GM12864 (cell line): ENCODE data around the gene ULK3.

ENCODE experiments used
- DNase-seq: peaks from one replicate; pipeline ENCODE4 v3.0.0-alpha.2; 2011; ENCODE audit warnings: low read depth
- H3K4me3 ChIP-seq: 2 replicates; pipeline ENCODE4 v1.5.1; 2011; ENCODE audit warnings: mild to moderate bottlenecking, low read depth, low read length, control low read depth
- TF ChIP-seq, protein P1 (sequence below): IDR thresholded peaks from 2 replicates; pipeline ENCODE4 v1.5.1; 2011; ENCODE audit warnings: low read depth, mild to moderate bottlenecking, moderate library complexity, low read length, control low read depth, inconsistent platforms; ENCODE audit errors: missing control alignments

ULK3 gene

DNA sequence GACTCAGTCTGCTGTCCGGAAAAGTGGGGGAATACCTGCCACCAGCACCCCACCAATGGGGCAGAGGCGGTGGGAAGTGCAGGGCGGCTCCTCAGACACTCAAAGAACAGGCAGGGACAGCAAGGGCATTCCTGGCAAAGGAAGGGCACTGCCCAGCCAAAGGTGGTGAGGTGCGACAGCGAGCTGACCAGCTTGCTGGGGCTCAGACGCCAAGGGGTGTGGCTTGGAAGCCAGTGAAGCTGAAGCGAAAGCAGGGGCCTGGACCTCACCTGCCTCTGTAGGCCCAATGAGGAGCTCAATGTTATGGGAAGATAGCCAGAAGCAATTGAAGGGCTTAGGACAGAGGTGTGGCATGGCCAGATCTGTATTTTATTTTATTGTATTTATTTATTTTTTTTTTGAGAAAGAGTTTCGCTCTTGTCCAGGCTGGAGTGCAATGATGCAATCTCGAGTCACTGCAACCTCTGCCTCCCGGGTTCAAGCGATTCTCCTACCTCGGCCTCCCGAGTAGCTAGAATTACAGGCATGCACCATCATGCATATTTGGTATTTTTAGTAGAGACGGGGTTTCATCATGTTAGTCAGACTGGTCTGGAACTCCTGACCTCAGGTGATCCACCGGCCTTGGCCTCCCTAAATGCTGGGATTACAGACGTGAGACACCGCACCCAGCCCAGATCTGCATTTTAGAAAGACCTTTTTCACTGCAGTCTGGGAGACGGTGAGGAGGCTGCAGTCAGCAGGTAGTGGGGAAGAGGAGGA lies 34.7 kb downstream of the ULK3 start:
- no peak for DNase-seq
- H3K4me3 ChIP-seq: no peak overlapping the region
- TF ChIP-seq, protein P1, sequence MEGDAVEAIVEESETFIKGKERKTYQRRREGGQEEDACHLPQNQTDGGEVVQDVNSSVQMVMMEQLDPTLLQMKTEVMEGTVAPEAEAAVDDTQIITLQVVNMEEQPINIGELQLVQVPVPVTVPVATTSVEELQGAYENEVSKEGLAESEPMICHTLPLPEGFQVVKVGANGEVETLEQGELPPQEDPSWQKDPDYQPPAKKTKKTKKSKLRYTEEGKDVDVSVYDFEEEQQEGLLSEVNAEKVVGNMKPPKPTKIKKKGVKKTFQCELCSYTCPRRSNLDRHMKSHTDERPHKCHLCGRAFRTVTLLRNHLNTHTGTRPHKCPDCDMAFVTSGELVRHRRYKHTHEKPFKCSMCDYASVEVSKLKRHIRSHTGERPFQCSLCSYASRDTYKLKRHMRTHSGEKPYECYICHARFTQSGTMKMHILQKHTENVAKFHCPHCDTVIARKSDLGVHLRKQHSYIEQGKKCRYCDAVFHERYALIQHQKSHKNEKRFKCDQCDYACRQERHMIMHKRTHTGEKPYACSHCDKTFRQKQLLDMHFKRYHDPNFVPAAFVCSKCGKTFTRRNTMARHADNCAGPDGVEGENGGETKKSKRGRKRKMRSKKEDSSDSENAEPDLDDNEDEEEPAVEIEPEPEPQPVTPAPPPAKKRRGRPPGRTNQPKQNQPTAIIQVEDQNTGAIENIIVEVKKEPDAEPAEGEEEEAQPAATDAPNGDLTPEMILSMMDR: no peak

DNA sequence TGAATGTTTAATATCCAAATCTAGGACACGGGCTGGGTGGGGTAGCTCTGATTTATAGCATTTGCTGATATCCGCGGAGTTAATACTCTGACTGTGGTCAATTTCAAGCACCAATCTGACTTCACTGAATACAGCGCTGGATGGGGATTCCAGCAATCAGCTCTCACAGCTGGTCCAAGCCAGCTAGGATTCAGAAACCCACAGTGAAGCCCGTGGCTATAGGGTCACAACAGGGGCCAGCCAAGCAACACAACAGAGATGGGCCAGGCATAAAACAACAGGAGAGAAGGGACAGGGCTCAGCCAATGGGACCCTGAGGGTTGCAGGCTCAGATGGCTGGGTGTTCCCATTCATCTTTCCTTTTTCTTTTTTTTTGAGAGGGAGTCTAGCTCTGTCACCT lies 35.7 kb downstream of the ULK3 start:
- DNase-seq: no peak
- H3K4me3 ChIP-seq: no peak overlapping the region
- TF ChIP-seq, protein P1: no peak

DNA sequence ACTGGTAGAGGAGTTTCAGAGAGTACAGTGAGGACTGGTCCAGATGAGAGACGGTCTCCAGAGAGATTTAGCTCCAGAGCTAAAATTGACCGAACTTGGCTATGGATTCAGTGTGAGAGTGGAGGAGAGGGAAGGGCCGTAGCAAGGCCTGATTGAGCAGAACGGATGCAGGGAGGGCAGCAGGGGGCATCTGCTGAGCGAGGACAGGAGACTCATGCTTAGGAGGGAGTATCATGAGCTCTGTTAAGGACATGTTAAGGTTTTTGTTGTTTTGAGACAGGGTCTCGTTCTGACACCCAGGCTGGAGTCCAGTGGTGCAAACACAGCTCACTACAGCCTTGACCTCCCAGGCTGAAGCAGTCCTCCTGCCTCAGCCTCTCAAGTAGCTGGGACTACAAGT lies 38.0 kb downstream of the ULK3 start:
- no peak overlapping the region for H3K4me3 ChIP-seq
- DNase-seq: no peak
- TF ChIP-seq, protein P1: no peak

DNA sequence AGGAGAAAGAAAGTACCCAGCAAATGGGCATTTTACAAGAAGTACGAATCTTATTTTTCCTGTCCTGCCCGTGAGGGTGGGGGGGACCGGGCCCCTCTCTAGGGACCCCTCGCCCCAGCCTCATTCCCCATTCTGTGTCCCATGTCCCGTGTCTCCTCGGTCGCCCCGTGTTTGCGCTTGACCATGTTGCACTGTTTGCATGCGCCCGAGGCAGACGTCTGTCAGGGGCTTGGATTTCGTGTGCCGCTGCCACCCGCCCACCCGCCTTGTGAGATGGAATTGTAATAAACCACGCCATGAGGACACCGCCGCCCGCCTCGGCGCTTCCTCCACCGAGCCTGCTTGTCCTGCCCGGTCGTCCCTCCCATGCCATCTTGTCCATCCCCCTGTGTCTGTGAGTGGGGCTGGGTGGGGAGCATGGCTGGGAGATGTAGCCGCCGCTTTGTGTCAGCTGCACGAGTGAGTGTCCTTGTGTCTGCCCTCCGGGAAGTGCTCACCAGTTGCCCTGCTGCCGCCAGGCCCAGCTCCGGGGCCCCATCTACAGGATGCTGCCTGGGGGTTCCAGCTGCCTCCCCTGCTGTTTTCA lies 40.0 kb downstream of the ULK3 start:
- TF ChIP-seq, protein P1: no peak
- no peak overlapping the region for H3K4me3 ChIP-seq
- DNase-seq: no peak

DNA sequence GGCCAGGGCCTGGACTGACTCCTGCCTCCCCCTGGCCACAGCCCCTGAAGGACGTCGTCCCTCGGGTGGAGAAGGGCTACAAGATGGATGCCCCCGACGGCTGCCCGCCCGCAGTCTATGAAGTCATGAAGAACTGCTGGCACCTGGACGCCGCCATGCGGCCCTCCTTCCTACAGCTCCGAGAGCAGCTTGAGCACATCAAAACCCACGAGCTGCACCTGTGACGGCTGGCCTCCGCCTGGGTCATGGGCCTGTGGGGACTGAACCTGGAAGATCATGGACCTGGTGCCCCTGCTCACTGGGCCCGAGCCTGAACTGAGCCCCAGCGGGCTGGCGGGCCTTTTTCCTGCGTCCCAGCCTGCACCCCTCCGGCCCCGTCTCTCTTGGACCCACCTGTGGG lies 40.7 kb downstream of the ULK3 start:
- H3K4me3 ChIP-seq: no peak overlapping the region
- TF ChIP-seq, protein P1: no peak

DNA sequence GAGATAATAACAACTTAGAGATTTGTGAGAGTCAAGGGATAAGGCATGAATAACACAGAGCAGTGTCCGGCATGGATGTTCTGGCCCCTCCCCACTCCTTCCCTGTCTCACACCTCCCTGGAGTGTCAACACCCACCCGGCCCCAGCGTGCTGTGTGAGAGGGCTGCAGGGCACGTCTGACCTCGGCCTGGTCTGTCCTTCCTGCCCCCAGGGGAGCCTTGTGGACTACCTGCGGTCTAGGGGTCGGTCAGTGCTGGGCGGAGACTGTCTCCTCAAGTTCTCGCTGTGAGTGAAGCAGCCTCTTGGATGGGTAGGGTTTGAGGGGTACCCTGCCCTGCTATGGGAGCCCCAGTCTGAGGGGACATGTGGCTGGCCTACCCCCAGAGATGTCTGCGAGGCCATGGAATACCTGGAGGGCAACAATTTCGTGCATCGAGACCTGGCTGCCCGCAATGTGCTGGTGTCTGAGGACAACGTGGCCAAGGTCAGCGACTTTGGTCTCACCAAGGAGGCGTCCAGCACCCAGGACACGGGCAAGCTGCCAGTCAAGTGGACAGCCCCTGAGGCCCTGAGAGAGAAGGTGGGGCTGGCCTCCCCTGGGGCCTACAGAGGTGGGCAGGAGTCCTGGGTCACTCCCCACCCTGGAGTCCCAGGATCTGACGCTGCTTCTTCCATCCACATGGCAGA lies 41.5 kb downstream of the ULK3 start:
- no peak overlapping the region for H3K4me3 ChIP-seq
- TF ChIP-seq, protein P1: no peak

More for the DNA sequence above, 40.7 kb downstream of the ULK3 start:
- no peak for DNase-seq

More for the DNA sequence above, 41.5 kb downstream of the ULK3 start:
- DNase-seq: no peak
